Measurements from ENCODE around the gene GRAMD4.

DNA sequence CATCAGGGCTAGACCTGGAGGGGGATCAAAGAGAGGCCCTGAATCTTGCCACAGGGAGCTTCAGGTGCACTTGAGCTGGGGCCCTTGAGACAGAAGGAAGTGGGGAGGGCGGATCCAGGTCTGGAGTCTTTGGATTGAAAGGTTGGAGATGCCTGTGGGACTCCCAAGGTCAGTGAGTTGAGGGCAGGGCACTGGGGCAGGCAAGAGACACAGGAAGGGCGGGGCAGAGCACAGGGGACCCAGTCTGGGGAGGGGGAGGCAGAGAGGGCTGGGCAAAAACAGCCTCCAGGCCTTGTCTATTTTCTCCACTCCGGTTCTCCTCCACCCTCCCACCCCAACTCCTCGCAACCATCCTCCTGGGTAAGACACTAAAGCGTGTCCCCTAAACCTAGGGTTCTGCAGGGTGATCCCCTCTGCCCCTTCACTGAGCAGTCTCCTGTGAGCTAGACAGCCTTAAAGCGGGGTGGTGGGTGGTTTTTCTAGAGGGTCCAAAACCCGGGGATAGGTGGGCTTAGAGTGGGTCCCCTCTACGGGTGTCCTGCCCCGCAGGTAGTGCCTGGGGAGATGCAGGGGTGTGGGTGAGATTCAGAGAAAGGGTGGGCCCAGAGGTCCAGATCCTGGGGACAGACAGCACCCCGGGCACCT is 44.2 kb upstream of the GRAMD4 start:
- TF ChIP-seq POLR2A (IDR thresholded peaks at IDR 0.05) (no peak), CTCF (IDR thresholded peaks at IDR 0.05) (no peak)

Measured in testis (tissue), 2 donors.